ENCODE data around the gene C6orf136.
A peak's percentile ranks its signal among the peaks of the same experiment; 100 is the strongest.

C6orf136 gene

GRCh38 chr6:30615219-30615957 lies 31.5 kb upstream of the C6orf136 start:
- Histone ChIP-seq H3K9me3 (no peaks in the 10 kb centered on the region), H3K4me1 (peaks cover 4% of the 10 kb centered on the region; the same call in 1 of the 2 replicates), H3K4me3 (ENCODE audit: low read depth, low read length) (peak overlapping the region; percentile 98), H3K27me3 (no peaks in the 10 kb centered on the region), H3K36me3 (peaks cover 53% of the 10 kb centered on the region)
- TF ChIP-seq CTCF (IDR thresholded peaks at IDR 0.05; ENCODE audit: low read depth, low read length) = no peak
- peak; percentile 63 for DNase-seq

- Histone ChIP-seq H3K4me1 (peaks cover 4% of the 10 kb centered on the region; the same call in 1 of the 2 replicates), H3K4me3 (ENCODE audit: low read depth, low read length) (peak overlapping the region; percentile 98), H3K9me3 (no peaks in the 10 kb centered on the region), H3K27me3 (no peaks in the 10 kb centered on the region), H3K36me3 (peaks cover 52% of the 10 kb centered on the region)
- DNase-seq = peak; percentile 50
- TF ChIP-seq CTCF (IDR thresholded peaks at IDR 0.05; ENCODE audit: low read depth, low read length) = no peak
Observed at GRCh38 chr6:30615958-30616810, 30.7 kb upstream of the C6orf136 start.

- TF ChIP-seq CTCF (IDR thresholded peaks at IDR 0.05; ENCODE audit: low read depth, low read length) = no peak
- Histone ChIP-seq H3K36me3 (peaks cover 49% of the 10 kb centered on the region), H3K4me3 (ENCODE audit: low read depth, low read length) (peak within 1 kb of the TSS; percentile 98), H3K9me3 (no peaks in the 10 kb centered on the region), H3K4me1 (peaks cover 4% of the 10 kb centered on the region; the same call in 1 of the 2 replicates), H3K27me3 (no peaks in the 10 kb centered on the region)
- peak; percentile 99 for DNase-seq
Observed at GRCh38 chr6:30616811-30617564, 29.9 kb upstream of the C6orf136 start, which contains the start of gene PPP1R10. Gene PPP1R10, minus strand, starts transcription at chr6:30617243. Its CDS starts 7,299 bp downstream, at chr6:30609944.

GRCh38 chr6:30617565-30618269 lies 29.2 kb upstream of the C6orf136 start, which contains the start of gene MRPS18B:
Gene MRPS18B, plus strand, starts transcription at chr6:30617840. Its CDS starts 26 bp downstream, at chr6:30617866.
- Histone ChIP-seq H3K36me3 (peaks cover 50% of the 10 kb centered on the region), H3K27me3 (no peaks in the 10 kb centered on the region), H3K4me3 (ENCODE audit: low read depth, low read length) (peak within 1 kb of the TSS; percentile 98), H3K9me3 (no peaks in the 10 kb centered on the region), H3K4me1 (peaks cover 4% of the 10 kb centered on the region; the same call in 1 of the 2 replicates)
- no peak for TF ChIP-seq CTCF (IDR thresholded peaks at IDR 0.05; ENCODE audit: low read depth, low read length)
- peak; percentile 97 for DNase-seq

GRCh38 chr6:30618270-30618797 lies 28.6 kb upstream of the C6orf136 start:
- no peak for TF ChIP-seq CTCF (IDR thresholded peaks at IDR 0.05; ENCODE audit: low read depth, low read length)
- no peak for DNase-seq
- no peaks in the 10 kb centered on the region for H3K9me3 ChIP-seq
- H3K36me3 ChIP-seq = peaks cover 53% of the 10 kb centered on the region
- no peaks in the 10 kb centered on the region for H3K27me3 ChIP-seq
- H3K4me3 ChIP-seq (ENCODE audit: low read depth, low read length) = peak overlapping the region; percentile 93
- peaks cover 4% of the 10 kb centered on the region; the same call in 1 of the 2 replicates for H3K4me1 ChIP-seq

Measured in BE2C (cell line).